GM12878 (cell line): ENCODE results near the gene METAP1D. TPM values are rescaled to one million over a fixed set of nuclear protein-coding genes. Genes with fewer than 3 reads are reported as not detected.

Experiments
- ATAC-seq: fragments of 200-7000 bp; cut with Tn5 transposase; 3 replicates; pipeline ENCODE4 v1.9.1; 2020; ENCODE audit warnings: mild to moderate bottlenecking, moderate library complexity
- BruUV-seq: library from RNA; stranded (reverse); fragments of 400-500 nt; replicated peaks from 2 replicates; lab custom pipeline; 2021; lab: Mats Ljungman, UMichigan
- CTCF ChIA-PET: fragments of 300-600 bp; sonication (Branson Sonifier 250); formaldehyde crosslinking; extraction: SDS; loops from one replicate; lab custom pipeline; 2021; ENCODE audit warnings: inconsistent platforms; lab: Yijun Ruan, JAX
- POLR2A ChIA-PET: fragments of 350-600 bp; formaldehyde crosslinking; extraction: SDS; loops from one replicate; lab custom pipeline; 2021; ENCODE audit warnings: inconsistent platforms; lab: Charles Lee
- RAD21 ChIA-PET: fragments of 300-600 bp; sonication (Branson Sonifier 250); formaldehyde crosslinking; loops from one replicate; lab custom pipeline; 2023; ENCODE audit warnings: antibody characterized with exemption; ENCODE audit not compliant: unreplicated experiment; lab: Charles Lee
- SMC1A ChIA-PET: fragments of 300-600 bp; sonication (Branson Sonifier 250); formaldehyde crosslinking; loops from one replicate; lab custom pipeline; 2023; ENCODE audit not compliant: unreplicated experiment, uncharacterized antibody; lab: Charles Lee
- DNase-seq: peaks from one replicate; pipeline ENCODE4 v3.0.0-alpha.2; 2011; ENCODE audit warnings: low read depth, low spot score
- FAIRE-seq: peaks from 3 replicates; lab custom pipeline; 2011; peaks lifted over from hg19 to GRCh38; lab: Jason Lieb, UNC
- H2AFZ ChIP-seq: 2 replicates; pipeline ENCODE4 v1.6.0; 2011; ENCODE audit warnings: low read depth, low read length, control low read depth; ENCODE audit not compliant: control insufficient read depth
- H3K27ac ChIP-seq: 2 replicates; pipeline ENCODE4 v1.5.1; 2011; ENCODE audit warnings: control low read depth; ENCODE audit not compliant: control insufficient read depth, insufficient read depth
- H3K27me3 ChIP-seq, 2 experiments: replicated peaks in 1 of 2; 2 replicates each; pipeline versions ENCODE4 v1.6.0 to v1.6.1; 2011; ENCODE audit warnings: low read length in 1 of 2; ENCODE audit not compliant: control insufficient read depth in 2 of 2, insufficient read depth in 2 of 2
- H3K36me3 ChIP-seq, 2 experiments: 2 replicates each; pipeline ENCODE4 v1.5.1; 2011; ENCODE audit warnings: low read length in 1 of 2; ENCODE audit not compliant: control insufficient read depth in 2 of 2, insufficient read depth in 2 of 2
- H3K4me1 ChIP-seq: 2 replicates; pipeline ENCODE4 v1.6.1; 2011; ENCODE audit warnings: mild to moderate bottlenecking, low read length, moderate library complexity, mixed read lengths; ENCODE audit not compliant: control insufficient read depth, insufficient read depth
- H3K4me2 ChIP-seq: 2 replicates; pipeline ENCODE4 v1.6.0; 2011; ENCODE audit warnings: control low read depth; ENCODE audit not compliant: control insufficient read depth, insufficient read depth
- H3K4me3 ChIP-seq: fragments of 200-600 bp; sonication (generic); 2 replicates; pipeline ENCODE4 v1.5.1; 2016
- H3K79me2 ChIP-seq: 2 replicates; pipeline ENCODE4 v1.6.0; 2011; ENCODE audit warnings: low read length; ENCODE audit not compliant: control insufficient read depth, insufficient read depth
- H3K9ac ChIP-seq: 2 replicates; pipeline ENCODE4 v1.8.0; 2011; ENCODE audit warnings: low read length, control low read depth, mixed read lengths; ENCODE audit not compliant: control insufficient read depth, insufficient read depth
- H3K9me3 ChIP-seq: replicated peaks from 3 replicates; pipeline ENCODE4 v1.5.1; 2011; ENCODE audit warnings: mild to moderate bottlenecking, low read length; ENCODE audit not compliant: control insufficient read depth, insufficient read depth
- H4K20me1 ChIP-seq: 2 replicates; pipeline ENCODE4 v1.6.0; 2011; ENCODE audit not compliant: control insufficient read depth, insufficient read depth
- CEBPB ChIP-seq, 2 experiments: fragments of 150-350 bp in 1 of 2; IDR thresholded peaks; 2 replicates each; pipeline ENCODE4 v1.6.1; 2012 to 2014; ENCODE audit warnings: low read depth in 2 of 2, low read length in 2 of 2, borderline replicate concordance in 1 of 2, inconsistent platforms in 1 of 2
- EED ChIP-seq: sonication (generic); IDR thresholded peaks from 2 replicates; pipeline ENCODE4 v1.6.1; 2016; ENCODE audit warnings: antibody characterized with exemption, low read depth
- EP300 ChIP-seq, 2 experiments: fragments of 150-350 bp in 1 of 2; IDR thresholded peaks; 2 replicates each; pipeline ENCODE4 v1.6.1; 2011 to 2012; ENCODE audit warnings: low read depth in 2 of 2, low read length in 2 of 2, borderline replicate concordance in 1 of 2, improper control_type of control experiment in 1 of 2, inconsistent platforms in 1 of 2; ENCODE audit not compliant: control insufficient read depth in 1 of 2
- MEF2A ChIP-seq: IDR thresholded peaks from 2 replicates; pipeline ENCODE4 v1.6.1; 2011; ENCODE audit warnings: low read depth, mild to moderate bottlenecking, low read length, moderate library complexity; ENCODE audit not compliant: insufficient read depth
- RUNX3 ChIP-seq: IDR thresholded peaks from 2 replicates; pipeline ENCODE4 v1.6.1; 2012; ENCODE audit warnings: low read length, inconsistent platforms
- SUZ12 ChIP-seq: fragments of 200-600 bp; sonication (generic); IDR thresholded peaks from one replicate; pipeline ENCODE4 v1.6.1; 2018; ENCODE audit warnings: antibody characterized with exemption, mild to moderate bottlenecking; ENCODE audit not compliant: unreplicated experiment
- WGBS: methylation state at CpG from one replicate; pipeline ENCODE4 v1.1.6; 2016; ENCODE audit warnings: low lambda C conversion rate; ENCODE audit not compliant: insufficient replicate concordance, insufficient coverage; ENCODE audit errors: missing lambda C conversion rate; 5-methylcytosine and 5-hydroxymethylcytosine counted together
- in situ Hi-C: fragments of 300-500 bp; cut with MboI; formaldehyde crosslinking; loops from 9 replicates; pipeline ENCODE4 v1.14.3; 2018; ENCODE audit warnings: mixed read lengths
- intact Hi-C: fragments of 100-400 bp; cut with micrococcal nuclease; formaldehyde crosslinking; loops from one replicate; pipeline ENCODE4 v1.14.2; 2022; ENCODE audit not compliant: unreplicated experiment
- polyA plus RNA-seq, 11 experiments: library from polyadenylated mRNA; depleted of rRNA in 4 of 11; unstranded in 6 of 11; stranded (reverse) in 5 of 11; fragments of >200 nt; fragmentation: Nextera tagmentation in 4 of 11; fragmentation: Illumina TruSeq in 1 of 11; extraction: Ambion mirVana in 4 of 11; extraction: Trizol in 1 of 11; gene quantifications; 1 replicate in 1 of 11; 2 replicates in 10 of 11; pipeline versions ENCODE4 v1.2.1 to v1.2.3, GENCODE V29; 2011 to 2016; ENCODE audit warnings: inconsistent platforms in 2 of 11, missing spikeins in 2 of 11, low read depth in 1 of 11
- total RNA-seq, 4 experiments: library from RNA; depleted of rRNA in 3 of 4; stranded (reverse); fragments of >200 nt in 3 of 4; fragmentation: Illumina TruSeq in 1 of 4; extraction: Trizol in 1 of 4; gene quantifications; 2 replicates each; pipeline versions ENCODE4 v1.2.1 to v1.2.3, GENCODE V29; 2013 to 2021

Gene METAP1D
- total and polyA plus RNA-seq, 10 of the 15 experiments (the other 5 are each of a cell fraction or from before 2014, with no cell fraction given) = 4.5 to 12.1 (median 7.8) TPM

- no peaks in the 10 kb centered on the region for H3K9me3 ChIP-seq
- ChIA-PET SMC1A (interaction anchor here (0.5 to 1.6 kb wide), 6 partner anchors 8 to 1066 kb away, joined by 3 to 5 read pairs (median 3); no protein-coding TSS in a partner anchor), POLR2A (interaction anchor here (0.5 kb wide), 1 partner anchor 203 kb away, joined by 5 read pairs; no protein-coding TSS in a partner anchor), CTCF (interaction anchor here (1.1 to 1.3 kb wide), 2 partner anchors 15 to 33 kb away, joined by 3 to 5 read pairs; partner anchors contain the start of gene DLX1), RAD21 (no interaction called here)
- BruUV-seq = no TSS peak
- no peak overlapping the region for H2AFZ ChIP-seq
- no peak for FAIRE-seq
- no peak overlapping the region for H3K27ac ChIP-seq
- no peaks in the 10 kb centered on the region for H3K27me3 ChIP-seq
- TF ChIP-seq CEBPB (IDR thresholded peaks at IDR 0.05; ENCODE audit: borderline replicate concordance in 1 of 2, low read depth in 2 of 2, low read length in 2 of 2) (no peak), SUZ12 (no peak), MEF2A (no peak), EED (no peak), RUNX3 (peak; percentile 60), EP300 (IDR thresholded peaks at IDR 0.05; ENCODE audit: borderline replicate concordance in 1 of 2, control insufficient read depth in 1 of 2, low read depth in 2 of 2, low read length in 2 of 2) (no peak)
- no peak overlapping the region for H3K9ac ChIP-seq
- ATAC-seq = peak; percentile 62
- H3K4me1 ChIP-seq = no peaks in the 10 kb centered on the region
- H4K20me1 ChIP-seq = no peaks in the 10 kb centered on the region
- no peak overlapping the region for H3K4me3 ChIP-seq
- in situ Hi-C loops = no loop called here
- H3K4me2 ChIP-seq = no peak overlapping the region
- intact Hi-C loops = no loop called here
- no peak for DNase-seq
- no peaks in the 10 kb centered on the region for H3K79me2 ChIP-seq
- H3K36me3 ChIP-seq = no peaks in the 10 kb centered on the region
- 64% methylated on average over 4 of the region's 4 CpGs for WGBS
Observed at GRCh38 chr2:172052000-172052983, 52.5 kb downstream of the METAP1D start.
